ENCODE results near the gene BBS9.

DNA sequence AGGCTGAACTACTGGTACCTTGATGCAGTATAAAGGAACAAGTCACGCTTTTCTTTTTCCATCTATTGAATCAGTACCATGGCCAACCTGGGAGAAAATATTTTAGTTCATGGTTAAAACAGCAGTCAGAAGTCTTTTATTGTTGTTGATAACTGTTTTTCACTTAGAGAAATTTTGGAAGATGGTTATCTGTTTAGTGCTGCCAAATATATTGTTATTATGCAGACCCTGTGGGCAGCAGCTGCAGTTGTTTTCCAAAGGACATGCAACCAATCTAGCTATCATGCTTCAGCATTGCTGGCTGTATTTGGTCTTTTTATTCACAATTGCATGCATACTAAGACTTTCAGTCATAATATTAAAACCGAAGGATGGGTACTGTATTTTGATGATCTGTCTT is 169.5 kb downstream of the BBS9 start:
- TF ChIP-seq, protein P1, sequence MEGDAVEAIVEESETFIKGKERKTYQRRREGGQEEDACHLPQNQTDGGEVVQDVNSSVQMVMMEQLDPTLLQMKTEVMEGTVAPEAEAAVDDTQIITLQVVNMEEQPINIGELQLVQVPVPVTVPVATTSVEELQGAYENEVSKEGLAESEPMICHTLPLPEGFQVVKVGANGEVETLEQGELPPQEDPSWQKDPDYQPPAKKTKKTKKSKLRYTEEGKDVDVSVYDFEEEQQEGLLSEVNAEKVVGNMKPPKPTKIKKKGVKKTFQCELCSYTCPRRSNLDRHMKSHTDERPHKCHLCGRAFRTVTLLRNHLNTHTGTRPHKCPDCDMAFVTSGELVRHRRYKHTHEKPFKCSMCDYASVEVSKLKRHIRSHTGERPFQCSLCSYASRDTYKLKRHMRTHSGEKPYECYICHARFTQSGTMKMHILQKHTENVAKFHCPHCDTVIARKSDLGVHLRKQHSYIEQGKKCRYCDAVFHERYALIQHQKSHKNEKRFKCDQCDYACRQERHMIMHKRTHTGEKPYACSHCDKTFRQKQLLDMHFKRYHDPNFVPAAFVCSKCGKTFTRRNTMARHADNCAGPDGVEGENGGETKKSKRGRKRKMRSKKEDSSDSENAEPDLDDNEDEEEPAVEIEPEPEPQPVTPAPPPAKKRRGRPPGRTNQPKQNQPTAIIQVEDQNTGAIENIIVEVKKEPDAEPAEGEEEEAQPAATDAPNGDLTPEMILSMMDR (IDR thresholded peaks at IDR 0.05; ENCODE audit: low read depth, low read length), result no peak
- no peak for TF ChIP-seq EZH2phosphoT487 (IDR thresholded peaks at IDR 0.05; ENCODE audit: low read depth)

Data from OCI-LY3 (cell line).